SK-N-SH (cell line): ENCODE data around the gene SERINC2.

ENCODE experiments used
- CHD2 ChIP-seq: fragments of 150-350 bp; IDR thresholded peaks from 2 replicates; pipeline ENCODE4 v1.6.1; 2018; ENCODE audit warnings: low read length; ENCODE audit not compliant: partially characterized antibody
- EP300 ChIP-seq, 2 experiments: IDR thresholded peaks; 2 replicates each; pipeline versions ENCODE4 v1.4.0 to v1.6.1; 2012; ENCODE audit warnings: borderline replicate concordance in 1 of 2, low read depth in 1 of 2, low read length in 1 of 2
- GABPA ChIP-seq: IDR thresholded peaks from 2 replicates; pipeline ENCODE4 v1.4.0; 2012; ENCODE audit warnings: low read depth, mild to moderate bottlenecking
- MEF2A ChIP-seq: IDR thresholded peaks from 2 replicates; pipeline ENCODE4 v1.4.0; 2012; ENCODE audit warnings: low read depth, borderline replicate concordance
- NRF1 ChIP-seq: IDR thresholded peaks from 2 replicates; pipeline ENCODE4 v1.6.1; 2012; ENCODE audit warnings: low read depth, mild to moderate bottlenecking, low read length
- RAD21 ChIP-seq: IDR thresholded peaks from 2 replicates; pipeline ENCODE4 v1.6.1; 2012; ENCODE audit warnings: mild to moderate bottlenecking, low read length
- REST ChIP-seq: IDR thresholded peaks from 2 replicates; pipeline ENCODE4 v1.6.1; 2012; ENCODE audit warnings: mild to moderate bottlenecking, low read depth, low read length, moderate library complexity
- SMC3 ChIP-seq: IDR thresholded peaks from 2 replicates; pipeline ENCODE4 v1.6.1; 2012; ENCODE audit warnings: low read depth, low read length, improper control_type of control experiment
- TAF1 ChIP-seq: IDR thresholded peaks from 2 replicates; pipeline ENCODE4 v1.6.1; 2012; ENCODE audit warnings: low read depth, mild to moderate bottlenecking, low read length, moderate library complexity, borderline replicate concordance
- TF ChIP-seq, protein P1 (sequence below): fragments of 200-600 bp; sonication (generic); IDR thresholded peaks from 2 replicates; pipeline ENCODE4 v1.6.1; 2017; ENCODE audit warnings: antibody characterized with exemption, mild to moderate bottlenecking, moderate library complexity
- TF ChIP-seq, protein P2 (sequence below): fragments of 150-350 bp; IDR thresholded peaks from 2 replicates; pipeline ENCODE4 v1.6.1; 2017; ENCODE audit warnings: antibody characterized with exemption, low read length, low read depth, borderline replicate concordance
- TF ChIP-seq, protein P3 (sequence below): IDR thresholded peaks from 2 replicates; pipeline ENCODE4 v1.4.0; 2012; ENCODE audit warnings: low read depth

GRCh38 chr1:31397360-31398095 lies 15.5 kb upstream of the SERINC2 start:
- TF ChIP-seq, protein P1, sequence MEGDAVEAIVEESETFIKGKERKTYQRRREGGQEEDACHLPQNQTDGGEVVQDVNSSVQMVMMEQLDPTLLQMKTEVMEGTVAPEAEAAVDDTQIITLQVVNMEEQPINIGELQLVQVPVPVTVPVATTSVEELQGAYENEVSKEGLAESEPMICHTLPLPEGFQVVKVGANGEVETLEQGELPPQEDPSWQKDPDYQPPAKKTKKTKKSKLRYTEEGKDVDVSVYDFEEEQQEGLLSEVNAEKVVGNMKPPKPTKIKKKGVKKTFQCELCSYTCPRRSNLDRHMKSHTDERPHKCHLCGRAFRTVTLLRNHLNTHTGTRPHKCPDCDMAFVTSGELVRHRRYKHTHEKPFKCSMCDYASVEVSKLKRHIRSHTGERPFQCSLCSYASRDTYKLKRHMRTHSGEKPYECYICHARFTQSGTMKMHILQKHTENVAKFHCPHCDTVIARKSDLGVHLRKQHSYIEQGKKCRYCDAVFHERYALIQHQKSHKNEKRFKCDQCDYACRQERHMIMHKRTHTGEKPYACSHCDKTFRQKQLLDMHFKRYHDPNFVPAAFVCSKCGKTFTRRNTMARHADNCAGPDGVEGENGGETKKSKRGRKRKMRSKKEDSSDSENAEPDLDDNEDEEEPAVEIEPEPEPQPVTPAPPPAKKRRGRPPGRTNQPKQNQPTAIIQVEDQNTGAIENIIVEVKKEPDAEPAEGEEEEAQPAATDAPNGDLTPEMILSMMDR, result no peak
- TF ChIP-seq EP300 (IDR thresholded peaks at IDR 0.05; ENCODE audit: borderline replicate concordance in 1 of 2, low read depth in 1 of 2, low read length in 1 of 2) (no peak), CHD2 (no peak), TAF1 (no peak), MEF2A (no peak), REST (no peak), GABPA (no peak), RAD21 (no peak), NRF1 (no peak), SMC3 (no peak)
- TF ChIP-seq, protein P2, sequence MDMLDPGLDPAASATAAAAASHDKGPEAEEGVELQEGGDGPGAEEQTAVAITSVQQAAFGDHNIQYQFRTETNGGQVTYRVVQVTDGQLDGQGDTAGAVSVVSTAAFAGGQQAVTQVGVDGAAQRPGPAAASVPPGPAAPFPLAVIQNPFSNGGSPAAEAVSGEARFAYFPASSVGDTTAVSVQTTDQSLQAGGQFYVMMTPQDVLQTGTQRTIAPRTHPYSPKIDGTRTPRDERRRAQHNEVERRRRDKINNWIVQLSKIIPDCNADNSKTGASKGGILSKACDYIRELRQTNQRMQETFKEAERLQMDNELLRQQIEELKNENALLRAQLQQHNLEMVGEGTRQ, result no peak
- TF ChIP-seq, protein P3, sequence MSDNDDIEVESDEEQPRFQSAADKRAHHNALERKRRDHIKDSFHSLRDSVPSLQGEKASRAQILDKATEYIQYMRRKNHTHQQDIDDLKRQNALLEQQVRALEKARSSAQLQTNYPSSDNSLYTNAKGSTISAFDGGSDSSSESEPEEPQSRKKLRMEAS, result no peak
